Epidermal melanocyte (primary cell): ENCODE results near the gene DOCK2.
"Not testable (repeated sequence)": the region's sequence is repeated elsewhere in the genome, so short reads cannot be mapped to it uniquely, and the experiment has no call there.

Experiments used
- DNase-seq: peaks from one replicate; pipeline ENCODE4 v3.0.0; 2011; ENCODE audit warnings: low spot score; ENCODE audit not compliant: insufficient read length

DOCK2 gene

GRCh38 chr5:169814522-169814921 lies 177.4 kb downstream of the DOCK2 start:
- no peak for DNase-seq

DNA sequence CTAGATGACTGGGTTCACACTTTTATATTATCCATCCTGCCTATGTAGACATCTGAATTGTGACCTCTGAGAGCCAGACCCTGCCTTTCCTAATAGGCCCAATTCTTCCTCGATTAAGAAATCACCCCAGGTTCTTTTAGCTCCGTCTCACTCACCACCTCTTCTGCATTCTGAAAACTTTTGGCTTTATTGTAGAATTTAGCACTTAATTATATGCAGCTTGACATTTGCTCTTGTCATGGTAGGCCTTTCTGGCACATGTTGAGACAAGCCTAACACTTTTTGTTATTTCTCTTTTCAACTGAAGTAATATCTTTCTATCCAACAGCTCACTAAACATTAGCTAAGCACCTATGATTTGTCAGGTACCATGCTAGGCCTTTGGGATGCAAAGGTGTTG lies 180.0 kb downstream of the DOCK2 start:
- no peak for DNase-seq

- no peak for DNase-seq
Measured at GRCh38 chr5:169826618-169827017, 189.5 kb downstream of the DOCK2 start.

DNA sequence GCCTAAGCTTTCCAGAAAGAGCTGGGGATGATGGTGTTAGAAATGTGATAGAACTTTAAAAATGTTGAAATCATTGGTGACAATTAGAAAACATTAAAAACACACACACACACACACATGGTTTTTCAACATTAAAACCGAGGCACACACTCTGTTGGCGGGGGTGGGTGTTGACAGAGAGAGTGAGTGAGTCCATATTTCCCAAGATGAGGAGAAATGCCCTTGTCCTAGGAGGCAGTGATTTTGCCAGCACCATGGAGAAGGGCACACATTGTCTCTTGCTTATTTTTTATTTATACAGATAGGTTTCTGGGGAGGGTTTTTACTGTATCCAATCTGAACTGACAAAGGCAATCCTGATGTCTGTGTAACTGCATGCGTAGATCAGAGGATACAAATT lies 190.7 kb downstream of the DOCK2 start:
- DNase-seq: no peak

- no peak for DNase-seq
Measured at GRCh38 chr5:169828385-169828784, 191.3 kb downstream of the DOCK2 start.

GRCh38 chr5:169831331-169831730 lies 194.3 kb downstream of the DOCK2 start:
- DNase-seq: no peak

DNA sequence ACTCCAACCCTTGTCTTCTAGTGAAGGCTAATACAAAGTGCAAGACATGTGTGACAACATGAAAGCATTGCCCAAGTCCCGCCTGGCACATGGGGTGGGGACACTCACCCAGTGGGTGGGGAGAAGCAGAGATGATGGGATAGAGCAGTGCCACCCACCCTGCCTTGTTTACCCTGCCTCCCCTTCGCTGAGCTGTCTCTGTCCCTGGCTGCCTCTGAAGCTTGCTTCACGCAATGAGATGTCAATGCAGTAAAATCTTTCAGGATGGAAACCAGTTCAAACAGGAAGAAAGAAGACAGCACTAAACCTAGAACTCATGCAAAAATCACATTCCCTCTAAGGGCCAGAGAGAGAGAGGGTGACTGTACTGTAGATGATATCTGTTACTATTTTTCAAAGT lies 195.2 kb downstream of the DOCK2 start:
- DNase-seq: no peak

DNA sequence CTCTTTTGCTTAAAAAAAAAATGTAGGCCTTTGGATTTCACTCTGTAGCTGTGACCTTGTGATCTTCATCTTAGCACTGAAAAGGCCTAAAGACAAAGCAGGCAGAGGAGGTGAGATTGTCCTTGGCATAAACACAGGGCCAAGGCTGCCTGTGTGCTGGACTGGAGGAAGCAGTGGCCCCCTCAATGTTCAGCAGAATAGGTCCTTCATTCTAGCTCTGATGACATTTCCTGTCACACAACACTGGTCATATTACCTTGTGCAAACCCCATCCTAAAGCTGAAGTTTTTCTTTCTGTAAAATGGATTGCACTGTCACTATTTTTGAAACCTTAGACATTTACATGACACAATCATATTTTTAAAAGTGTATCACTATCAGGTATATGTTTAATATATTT lies 195.8 kb downstream of the DOCK2 start:
- DNase-seq: no peak

- not testable (repeated sequence) for DNase-seq
Measured at GRCh38 chr5:169833681-169834292, 196.7 kb downstream of the DOCK2 start.

DNA sequence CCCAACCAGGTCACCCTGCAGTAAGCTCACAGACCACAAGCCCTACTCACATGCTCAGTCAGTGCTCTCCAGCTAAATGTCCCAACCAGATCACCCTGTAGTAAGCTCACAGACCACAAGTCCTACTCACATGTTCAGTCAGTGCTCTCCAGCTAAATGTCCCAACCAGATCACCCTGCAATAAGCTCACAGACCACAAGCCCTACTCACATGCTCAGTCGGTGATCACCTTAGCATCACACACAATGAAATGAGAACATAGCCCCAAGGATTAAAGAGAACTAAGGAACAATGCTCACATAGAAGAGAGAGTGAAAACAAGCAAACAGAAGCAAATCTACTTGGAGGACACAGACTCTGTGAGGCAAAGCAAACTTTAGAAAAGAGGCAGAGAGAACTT lies 197.5 kb downstream of the DOCK2 start:
- not testable (repeated sequence) for DNase-seq

- DNase-seq: no peak
Measured at GRCh38 chr5:169836835-169837536, 199.9 kb downstream of the DOCK2 start.

DNA sequence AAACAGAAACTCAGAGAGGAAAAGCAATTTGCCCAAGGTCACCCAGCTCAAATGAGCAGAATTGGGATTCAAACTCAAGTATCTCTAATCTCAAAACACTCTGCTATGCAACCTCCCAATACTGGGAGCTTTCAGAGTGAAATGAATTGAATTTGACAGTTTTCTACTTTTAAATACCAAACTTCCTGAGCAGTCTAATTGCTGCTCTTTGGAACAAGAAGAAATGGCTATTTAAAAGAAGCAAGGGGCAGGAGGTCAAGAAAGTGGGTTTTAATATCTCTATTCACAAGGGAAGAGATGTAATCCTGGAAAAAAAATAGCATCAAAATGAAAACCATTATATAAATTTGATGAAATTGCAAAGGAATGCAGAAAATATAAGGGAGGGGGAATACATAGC lies 200.6 kb downstream of the DOCK2 start:
- DNase-seq: no peak

GRCh38 chr5:169838688-169839087 lies 201.6 kb downstream of the DOCK2 start:
- no peak for DNase-seq

DNA sequence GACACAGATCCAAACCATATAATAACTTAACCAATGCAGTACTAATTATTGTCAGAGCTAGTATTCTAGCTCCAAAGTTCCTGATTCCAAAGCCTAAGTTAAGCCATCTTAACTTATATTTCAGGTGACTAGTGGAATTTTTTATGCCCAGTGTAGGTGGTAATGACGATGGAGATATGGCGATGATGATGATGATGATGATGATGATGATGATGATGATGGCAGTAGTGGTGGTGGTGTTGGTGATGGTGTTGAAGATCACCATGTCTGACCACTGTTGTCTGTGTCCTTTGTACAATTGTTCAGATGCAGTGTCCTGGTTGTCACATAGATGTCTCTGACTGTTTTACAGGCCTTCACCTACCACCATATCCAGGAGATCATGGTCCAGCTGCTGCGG lies 203.3 kb downstream of the DOCK2 start:
- no peak for DNase-seq

DNA sequence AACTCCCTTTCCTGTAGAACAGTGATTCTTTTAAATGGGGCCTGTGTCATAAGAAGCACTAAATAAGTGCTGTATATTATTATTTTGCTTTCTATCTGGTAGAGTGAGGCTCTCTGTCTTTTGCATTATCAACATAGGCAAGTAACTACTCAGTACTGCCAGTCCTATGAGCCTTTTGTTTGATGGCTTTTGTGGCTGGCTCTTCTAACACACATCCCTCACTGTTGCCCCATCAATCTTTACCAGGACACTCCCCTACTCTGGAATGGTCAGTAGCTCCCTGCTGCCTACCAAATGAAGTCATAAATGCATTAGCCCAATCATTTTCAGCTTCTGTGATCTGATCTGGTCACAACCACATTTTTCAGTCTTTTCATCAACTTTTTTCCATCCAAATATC lies 205.6 kb downstream of the DOCK2 start:
- no peak for DNase-seq

- DNase-seq: no peak
Measured at GRCh38 chr5:169847519-169847918, 210.4 kb downstream of the DOCK2 start.

DNA sequence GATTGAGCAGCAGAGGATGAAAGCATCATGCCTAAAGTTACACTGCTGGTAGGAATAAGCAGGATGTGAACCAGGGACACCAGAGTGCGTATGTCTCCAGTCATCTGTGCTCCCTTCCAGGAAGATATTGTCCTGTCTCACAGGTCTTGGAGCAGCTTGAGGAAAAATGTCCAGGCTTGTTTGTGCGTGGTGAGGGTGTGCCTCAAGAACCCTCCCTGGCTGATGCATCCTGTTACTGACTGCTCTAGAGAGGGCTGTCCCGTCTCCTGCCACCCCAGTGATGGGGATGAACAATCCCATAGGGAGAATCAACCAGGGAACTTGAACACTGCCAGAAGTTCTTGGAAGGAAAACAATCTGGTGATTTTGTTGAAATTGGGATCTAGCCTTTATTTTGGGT lies 211.2 kb downstream of the DOCK2 start:
- DNase-seq: no peak

DNA sequence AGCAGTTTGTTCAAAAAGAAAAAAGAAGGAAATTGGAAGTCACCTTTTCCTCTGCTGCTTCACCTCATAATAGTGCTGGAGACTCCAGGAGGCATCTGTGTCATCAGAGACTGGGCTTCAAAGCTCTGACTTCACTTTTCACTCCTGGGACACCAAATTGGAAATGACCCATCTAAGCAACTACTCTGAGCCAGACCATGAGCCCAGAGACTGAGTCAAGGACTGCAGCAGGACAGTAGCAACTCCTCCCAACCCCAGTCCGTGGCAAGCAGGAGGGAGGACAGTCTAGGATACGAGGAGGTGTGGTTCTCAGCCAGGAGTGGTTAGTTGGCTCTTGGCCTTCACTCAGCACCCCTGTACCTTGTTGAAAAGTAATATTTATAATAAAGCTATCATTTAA lies 211.7 kb downstream of the DOCK2 start:
- DNase-seq: no peak

DNA sequence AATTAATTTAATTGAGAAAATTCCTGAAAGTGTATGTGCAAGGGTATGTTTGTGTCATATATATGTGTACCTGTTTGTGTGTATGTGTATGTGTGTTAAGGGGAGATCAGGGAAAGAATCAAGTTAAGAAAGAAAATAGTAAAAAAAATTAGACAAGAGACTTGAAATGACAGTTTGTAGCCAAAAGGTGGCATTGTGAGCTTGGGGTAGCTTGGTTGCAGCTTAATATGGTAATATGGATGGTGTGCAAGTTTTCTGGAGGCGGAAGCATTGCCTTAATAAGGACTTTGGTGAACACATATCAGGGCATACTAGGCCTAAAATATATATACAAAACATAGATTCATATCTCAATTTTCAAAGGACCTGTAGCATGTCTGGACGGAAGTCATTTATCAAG lies 213.3 kb downstream of the DOCK2 start:
- no peak for DNase-seq

DNA sequence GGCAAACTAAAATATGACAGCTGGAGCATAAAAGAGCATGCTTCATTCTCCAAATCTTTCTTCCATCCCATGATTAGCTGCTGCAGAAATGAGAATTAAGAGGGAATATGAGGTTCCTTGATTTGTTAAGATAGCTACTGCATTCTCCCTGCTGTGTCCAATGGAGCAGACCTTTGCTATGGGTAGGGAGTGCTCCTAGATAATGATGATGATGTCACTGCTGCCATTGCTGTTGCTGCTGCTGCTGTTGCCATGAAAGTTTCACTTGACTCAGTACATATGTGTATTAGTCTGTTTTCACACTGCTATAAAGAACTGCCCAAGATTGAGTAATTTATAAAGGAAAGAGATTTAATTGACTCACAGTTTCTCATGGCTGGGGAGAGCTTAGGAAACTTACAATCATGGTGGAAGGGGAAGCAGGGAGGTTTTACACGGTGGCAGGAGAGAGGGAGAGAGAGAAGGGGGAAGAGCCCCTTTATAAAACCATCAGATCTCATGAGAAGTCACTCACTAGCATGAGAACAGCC lies 214.3 kb downstream of the DOCK2 start:
- no peak for DNase-seq

DNA sequence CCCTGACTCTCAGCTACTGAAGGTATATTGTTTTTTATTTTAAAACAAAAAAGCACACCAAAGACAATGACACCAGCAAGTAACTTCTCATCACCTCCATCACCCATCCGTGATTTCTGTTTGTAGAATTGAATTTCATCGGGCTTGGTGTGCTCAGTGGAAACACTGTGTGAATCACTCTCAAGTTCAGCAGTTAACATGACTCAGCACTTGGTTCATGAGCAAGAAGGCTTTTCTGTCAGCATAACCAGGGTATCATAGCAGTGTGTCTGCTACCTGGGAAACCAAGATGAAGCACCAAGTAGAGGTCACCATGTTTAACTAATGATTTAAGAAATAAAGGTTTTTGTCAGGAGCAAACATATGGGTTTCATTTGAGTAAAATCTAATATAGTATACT lies 219.5 kb downstream of the DOCK2 start:
- DNase-seq: no peak

GRCh38 chr5:169860585-169860984 lies 223.5 kb downstream of the DOCK2 start:
- DNase-seq: no peak

DNA sequence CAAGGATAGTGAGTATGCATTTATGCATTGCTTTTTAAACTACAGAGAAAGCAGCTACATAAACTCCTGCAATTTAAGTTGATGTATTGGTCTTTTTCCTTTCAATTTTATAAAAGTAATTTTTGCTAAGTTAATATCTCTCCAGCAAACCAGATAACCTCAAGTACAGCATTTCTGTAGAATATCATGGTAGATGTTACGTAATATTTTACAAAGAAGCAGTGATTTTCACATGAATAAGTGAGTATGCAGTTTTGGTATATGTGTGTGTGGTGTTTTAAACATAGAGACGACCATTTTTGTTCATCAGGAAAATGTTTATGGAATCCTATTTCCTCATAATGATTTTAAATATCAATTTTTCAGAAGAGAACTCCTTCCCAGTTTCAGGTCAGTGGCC lies 224.4 kb downstream of the DOCK2 start:
- no peak for DNase-seq
